HG02623 (cell line): ENCODE data around the gene OBSCN.

Experiments
- ATAC-seq: cut with Tn5 transposase; IDR thresholded peaks from one replicate; pipeline ENCODE4 v1.9.1; 2021; ENCODE audit warnings: moderate library complexity; ENCODE audit not compliant: unreplicated experiment

The OBSCN gene

DNA sequence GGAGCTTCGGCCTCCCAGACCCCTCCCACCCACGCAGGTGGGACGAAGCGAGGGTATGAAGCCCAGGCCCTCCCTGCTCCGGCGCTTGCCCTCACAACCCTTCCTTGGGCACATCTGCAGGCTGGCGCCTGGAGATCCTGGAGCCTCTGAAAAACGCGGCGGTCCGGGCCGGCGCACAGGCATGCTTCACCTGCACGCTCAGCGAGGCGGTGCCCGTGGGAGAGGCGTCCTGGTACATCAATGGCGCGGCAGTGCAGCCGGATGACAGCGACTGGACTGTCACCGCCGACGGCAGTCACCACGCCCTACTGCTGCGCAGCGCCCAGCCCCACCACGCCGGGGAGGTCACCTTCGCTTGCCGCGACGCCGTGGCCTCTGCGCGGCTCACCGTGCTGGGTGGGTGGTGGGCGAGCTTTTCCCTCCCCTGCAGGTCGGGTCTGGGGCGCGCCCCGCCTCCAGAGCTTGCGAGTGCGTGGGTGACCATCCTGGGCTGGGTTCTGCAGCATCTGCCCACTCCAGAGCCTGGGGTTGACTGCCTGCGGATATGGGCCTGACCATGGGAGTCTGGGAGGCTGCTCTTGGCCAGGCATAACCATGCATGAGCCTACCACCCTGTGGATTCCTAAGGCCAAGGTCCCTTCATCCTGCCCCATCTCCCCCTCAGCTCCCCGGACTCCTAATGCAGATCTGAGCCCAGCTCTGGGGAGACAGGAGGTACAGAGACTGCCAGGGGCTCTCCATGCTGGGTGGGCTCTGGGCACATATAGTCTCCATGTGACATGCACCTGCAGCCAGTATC, 108.9 kb downstream of the OBSCN start:
- no peak for ATAC-seq

DNA sequence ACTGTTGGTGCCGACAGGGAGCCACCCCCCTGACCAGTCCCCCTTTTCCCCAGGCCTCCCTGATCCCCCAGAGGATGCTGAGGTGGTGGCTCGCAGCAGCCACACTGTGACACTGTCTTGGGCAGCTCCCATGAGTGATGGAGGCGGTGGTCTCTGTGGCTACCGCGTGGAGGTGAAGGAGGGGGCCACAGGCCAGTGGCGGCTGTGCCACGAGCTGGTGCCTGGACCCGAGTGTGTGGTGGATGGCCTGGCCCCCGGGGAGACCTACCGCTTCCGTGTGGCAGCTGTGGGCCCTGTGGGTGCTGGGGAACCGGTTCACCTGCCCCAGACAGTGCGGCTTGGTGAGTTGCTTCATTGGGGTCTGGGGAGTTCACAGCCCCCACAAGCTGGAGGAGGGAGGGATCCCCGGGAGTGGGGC, 109.6 kb downstream of the OBSCN start:
- no peak for ATAC-seq

DNA sequence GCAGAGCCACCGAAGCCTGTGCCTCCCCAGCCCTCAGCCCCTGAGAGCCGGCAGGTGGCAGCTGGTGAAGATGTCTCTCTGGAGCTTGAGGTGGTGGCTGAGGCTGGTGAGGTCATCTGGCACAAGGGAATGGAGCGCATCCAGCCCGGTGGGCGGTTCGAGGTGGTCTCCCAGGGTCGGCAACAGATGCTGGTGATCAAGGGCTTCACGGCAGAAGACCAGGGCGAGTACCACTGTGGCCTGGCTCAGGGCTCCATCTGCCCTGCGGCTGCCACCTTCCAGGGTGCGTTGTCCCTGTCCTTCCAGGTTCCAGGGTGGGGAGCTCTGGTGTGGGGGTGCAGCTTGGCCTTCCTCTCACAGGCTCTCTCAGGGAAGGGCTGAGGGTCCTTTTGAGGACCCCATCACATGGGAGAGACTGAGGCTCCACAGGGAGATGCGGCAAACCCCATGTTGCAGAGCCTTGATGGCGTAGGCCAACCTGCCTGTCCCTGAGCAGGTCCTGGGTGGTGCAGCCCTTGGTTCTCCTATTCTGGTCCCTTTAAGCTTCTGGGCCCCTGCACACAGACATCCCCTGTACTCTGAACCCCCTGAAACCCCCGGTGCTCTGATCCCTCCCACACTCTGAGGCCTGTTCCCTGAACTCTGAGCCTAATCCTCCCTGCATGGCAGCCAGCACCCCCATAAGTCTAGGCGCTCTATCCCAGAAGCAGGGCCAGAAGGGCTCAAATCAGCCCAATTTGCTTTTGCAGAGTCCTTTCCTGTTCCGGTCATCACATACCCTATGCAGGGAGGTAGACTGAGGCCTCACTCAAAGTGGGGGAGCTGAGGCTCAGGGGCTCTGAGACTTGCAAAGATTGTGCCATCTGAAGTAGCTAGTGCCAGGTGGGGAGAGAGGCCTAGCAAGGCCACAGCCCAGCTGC, 110.3 kb downstream of the OBSCN start:
- ATAC-seq: no peak

DNA sequence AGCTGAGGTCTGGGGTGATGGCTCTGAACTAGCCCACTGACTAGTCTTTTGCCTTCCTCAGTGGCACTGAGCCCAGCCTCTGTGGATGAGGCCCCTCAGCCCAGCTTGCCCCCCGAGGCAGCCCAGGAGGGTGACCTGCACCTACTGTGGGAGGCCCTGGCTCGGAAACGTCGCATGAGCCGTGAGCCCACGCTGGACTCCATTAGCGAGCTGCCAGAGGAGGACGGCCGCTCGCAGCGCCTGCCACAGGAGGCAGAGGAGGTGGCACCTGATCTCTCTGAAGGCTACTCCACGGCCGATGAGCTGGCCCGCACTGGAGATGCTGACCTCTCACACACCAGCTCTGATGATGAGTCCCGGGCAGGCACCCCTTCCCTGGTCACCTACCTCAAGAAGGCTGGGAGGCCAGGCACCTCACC, 111.0 kb downstream of the OBSCN start:
- no peak for ATAC-seq

DNA sequence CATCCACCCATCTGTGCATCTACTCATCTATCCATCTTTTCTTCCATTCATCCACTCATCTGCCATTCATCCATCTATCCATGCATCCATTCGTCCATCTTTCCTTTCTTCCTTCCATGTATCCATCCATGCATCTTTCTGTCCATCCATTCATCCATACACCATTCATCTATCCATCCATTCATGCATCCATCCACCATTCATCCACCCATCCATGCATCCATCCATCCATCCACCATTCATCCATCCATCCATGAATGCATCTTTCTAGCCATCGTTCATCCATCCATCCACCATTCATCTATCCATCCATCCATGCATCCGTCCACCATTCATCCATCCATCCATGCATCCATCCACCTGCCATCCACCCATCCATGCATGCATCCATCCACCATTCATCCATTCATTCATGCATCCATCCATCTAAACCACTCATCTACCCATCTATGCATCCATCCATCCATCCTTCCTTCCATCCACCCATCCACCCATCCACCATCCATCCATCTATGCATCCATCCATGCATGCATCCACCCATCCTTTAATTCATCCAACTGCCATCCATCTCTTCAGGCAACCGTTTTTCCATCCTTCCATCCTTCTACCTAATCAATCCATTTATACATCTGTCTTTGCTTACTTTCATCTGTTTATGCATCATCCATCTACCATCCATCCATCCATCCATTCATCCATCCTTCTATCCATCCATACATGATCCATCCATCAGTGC, 111.7 kb downstream of the OBSCN start:
- no peak for ATAC-seq

DNA sequence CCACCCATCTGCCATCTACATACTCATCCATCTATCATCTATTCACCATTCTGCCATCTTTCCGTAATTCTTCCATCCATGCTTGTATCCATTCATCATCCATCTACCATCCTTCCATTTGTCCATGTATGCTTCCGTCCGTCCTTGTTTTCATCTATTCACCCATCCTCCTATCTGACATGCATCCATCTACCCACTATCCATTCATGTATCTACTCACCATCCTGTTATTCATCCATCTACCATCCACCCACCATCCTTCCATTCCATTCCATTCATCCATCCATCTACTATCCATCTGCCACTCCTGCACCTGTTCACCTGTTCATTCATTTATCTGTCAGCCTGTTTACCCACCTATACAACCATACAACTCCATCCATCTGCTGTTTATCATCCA, 112.5 kb downstream of the OBSCN start:
- no peak for ATAC-seq

DNA sequence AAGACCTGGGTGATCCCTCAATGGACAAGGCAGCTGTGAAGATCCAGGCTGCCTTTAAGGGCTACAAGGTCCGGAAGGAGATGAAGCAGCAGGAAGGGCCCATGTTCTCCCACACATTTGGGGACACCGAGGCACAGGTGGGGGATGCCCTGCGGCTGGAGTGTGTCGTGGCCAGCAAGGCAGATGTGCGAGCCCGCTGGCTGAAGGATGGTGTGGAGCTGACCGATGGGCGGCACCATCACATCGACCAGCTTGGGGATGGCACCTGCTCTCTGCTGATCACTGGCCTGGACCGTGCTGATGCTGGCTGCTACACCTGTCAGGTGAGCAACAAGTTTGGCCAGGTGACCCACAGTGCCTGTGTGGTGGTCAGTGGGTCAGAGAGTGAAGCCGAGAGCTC, 113.6 kb downstream of the OBSCN start:
- ATAC-seq: no peak

DNA sequence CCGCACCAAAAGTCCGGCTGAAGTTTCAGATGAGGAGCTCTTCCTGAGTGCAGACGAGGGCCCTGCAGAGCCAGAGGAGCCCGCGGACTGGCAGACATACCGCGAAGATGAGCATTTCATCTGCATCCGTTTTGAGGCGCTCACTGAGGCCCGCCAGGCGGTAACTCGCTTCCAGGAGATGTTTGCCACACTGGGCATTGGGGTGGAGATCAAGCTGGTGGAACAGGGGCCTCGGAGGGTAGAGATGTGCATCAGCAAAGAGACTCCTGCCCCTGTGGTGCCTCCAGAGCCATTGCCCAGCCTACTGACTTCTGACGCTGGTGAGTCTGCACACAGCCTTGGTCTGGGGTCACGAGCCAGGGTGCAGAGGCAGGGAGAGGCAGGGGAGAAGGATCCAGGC, 114.1 kb downstream of the OBSCN start:
- ATAC-seq: no peak

DNA sequence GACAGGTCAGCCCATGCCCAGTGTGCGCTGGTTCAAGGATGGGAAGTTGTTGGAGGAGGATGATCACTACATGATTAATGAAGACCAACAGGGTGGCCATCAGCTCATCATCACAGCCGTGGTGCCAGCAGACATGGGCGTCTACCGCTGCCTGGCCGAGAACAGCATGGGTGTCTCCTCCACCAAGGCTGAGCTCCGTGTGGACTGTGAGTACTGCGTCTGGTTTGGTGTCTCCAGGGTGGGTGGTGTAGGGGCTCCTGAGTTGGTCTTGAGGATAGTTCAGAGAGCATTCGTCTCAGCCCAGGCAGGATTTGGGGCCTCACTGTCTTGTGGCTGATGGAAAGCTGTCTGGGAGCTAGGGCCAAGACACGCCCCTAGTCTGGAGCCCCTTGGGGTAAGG, 115.6 kb downstream of the OBSCN start:
- ATAC-seq: no peak

DNA sequence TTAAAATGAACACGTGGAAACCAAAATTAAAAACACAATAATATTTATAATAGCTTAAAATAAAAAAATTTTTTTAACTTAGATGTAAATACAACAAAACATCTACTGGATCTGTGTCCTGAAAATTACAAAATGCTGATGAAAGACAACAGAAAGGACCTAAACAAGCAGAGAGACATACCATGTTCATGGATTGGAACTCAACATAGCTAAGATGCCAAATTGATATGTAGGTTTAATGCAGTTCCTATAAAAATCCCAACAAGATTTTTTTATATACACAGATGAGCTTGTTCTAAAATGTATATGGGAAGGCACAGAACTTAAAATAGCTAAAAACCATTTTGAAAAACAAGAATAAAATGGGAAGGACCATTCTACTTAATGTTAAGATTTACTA, 117.4 kb downstream of the OBSCN start:
- no peak for ATAC-seq

DNA sequence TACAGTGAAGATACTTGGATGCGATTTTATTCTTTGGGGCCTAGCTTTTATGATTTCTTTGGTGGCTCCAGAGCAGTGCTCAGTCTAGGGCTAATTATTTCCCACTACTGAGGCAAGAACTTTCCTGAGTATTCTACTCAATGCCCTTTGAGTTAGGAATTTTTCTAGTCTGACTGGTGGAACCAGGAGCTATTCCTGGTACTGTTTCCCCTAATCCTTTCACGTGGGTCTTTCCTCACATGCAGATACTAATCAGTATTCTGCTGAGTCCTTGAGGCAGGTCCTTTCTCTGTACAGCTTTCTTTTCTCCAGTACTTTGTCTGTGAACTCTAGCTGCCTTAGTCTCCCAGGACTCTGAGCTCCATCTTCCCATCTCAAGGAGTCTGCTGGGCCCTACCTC, 122.0 kb downstream of the OBSCN start:
- no peak for ATAC-seq

DNA sequence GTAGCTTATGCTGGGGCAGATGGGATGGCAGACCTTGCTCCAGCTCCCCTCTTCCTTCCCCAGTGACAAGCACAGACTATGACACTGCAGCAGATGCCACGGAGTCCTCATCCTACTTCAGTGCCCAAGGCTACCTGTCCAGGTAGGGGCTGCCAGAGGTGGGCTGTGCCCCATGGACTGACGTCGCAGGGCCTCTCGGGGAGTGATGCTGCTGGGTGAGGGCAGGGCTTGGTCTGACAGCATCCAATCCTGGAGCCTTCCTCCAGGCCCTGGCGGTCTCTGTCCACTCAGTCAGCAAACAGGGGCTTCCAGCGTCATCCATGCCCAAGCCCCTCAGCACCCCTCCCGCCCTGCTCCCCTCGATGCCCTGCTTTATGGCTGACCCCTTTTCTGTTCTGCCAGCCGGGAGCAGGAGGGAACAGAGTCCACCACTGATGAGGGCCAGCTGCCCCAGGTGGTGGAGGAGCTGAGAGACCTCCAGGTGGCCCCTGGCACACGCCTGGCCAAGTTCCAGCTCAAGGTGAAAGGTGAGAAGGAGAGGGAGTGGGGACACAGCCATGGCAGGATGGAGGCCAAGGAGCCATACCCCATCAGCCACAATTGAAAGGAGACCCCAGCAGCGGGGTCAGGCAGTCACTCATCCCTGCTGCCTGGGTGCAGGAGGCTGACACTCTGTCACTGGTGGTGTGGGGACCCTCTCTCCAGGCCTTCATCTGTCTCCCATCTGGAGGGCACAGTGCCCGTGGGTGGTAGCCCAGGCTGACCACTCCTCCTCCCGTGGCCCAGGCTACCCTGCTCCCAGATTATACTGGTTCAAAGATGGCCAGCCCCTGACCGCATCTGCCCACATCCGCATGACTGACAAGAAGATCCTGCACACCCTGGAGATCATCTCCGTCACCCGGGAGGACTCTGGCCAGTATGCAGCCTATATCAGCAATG, 125.2 kb downstream of the OBSCN start:
- no peak for ATAC-seq

DNA sequence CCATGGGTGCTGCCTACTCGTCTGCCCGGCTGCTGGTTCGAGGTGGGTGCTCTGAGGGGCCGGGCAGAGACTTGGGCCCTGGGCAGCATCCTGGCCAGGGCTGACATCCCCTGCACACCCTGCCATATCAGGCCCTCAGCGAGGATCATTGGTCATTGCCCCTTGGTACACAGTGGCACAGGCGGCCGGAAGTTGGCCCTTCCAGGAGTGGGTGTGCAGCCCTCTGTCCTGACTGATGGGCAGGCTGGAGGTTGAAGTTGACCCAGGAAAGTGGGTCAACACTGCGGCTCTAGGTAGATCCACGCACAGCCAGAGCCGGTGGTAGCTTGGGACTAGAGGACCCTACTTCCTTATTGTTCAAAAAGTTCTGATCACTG, 125.9 kb downstream of the OBSCN start:
- ATAC-seq: no peak

DNA sequence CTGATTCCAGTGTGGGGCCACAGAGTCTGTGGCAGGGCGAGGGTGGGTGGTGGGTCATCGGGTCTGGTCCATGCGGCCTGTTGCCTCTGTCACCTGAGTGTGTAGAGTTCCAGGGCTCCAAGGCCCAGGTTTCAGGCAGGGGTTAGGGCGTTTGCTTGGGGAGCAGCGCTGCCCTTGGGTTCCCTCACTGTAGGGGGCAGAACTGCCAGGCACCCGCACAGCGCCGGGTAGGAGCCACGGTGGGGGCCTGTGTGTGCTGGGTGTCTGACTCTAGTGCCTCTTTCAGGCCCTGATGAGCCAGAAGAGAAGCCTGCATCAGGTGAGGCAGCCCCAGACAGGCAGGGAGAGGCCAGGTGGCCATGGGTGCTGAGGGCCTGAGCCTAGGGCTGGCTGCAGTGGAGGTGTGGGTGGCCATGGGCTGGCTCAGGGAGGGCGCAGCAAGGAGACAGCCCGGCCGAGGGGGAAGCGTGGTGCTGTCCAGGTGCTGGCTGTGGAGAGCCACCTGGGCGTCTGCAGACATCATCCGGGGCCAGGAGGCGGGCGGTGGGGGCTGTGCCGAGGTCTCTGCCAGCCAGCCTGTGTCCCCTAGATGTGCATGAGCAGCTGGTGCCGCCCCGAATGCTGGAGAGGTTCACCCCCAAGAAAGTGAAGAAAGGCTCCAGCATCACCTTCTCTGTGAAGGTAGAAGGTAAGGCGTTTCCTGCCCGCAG, 126.5 kb downstream of the OBSCN start:
- no peak for ATAC-seq

DNA sequence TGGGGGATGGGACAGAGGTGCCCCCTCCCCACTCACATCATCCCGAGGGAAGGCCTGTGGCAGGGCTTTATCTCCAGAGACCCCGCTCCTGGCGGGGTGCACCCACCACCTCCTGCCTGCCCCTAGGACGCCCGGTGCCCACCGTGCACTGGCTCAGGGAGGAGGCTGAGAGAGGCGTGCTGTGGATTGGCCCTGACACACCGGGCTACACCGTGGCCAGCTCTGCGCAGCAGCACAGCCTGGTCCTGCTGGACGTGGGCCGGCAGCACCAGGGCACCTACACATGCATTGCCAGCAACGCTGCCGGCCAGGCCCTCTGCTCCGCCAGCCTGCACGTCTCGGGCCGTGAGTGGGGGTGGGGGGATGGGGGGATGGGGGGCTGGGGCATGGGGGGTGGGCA, 127.1 kb downstream of the OBSCN start:
- no peak for ATAC-seq

DNA sequence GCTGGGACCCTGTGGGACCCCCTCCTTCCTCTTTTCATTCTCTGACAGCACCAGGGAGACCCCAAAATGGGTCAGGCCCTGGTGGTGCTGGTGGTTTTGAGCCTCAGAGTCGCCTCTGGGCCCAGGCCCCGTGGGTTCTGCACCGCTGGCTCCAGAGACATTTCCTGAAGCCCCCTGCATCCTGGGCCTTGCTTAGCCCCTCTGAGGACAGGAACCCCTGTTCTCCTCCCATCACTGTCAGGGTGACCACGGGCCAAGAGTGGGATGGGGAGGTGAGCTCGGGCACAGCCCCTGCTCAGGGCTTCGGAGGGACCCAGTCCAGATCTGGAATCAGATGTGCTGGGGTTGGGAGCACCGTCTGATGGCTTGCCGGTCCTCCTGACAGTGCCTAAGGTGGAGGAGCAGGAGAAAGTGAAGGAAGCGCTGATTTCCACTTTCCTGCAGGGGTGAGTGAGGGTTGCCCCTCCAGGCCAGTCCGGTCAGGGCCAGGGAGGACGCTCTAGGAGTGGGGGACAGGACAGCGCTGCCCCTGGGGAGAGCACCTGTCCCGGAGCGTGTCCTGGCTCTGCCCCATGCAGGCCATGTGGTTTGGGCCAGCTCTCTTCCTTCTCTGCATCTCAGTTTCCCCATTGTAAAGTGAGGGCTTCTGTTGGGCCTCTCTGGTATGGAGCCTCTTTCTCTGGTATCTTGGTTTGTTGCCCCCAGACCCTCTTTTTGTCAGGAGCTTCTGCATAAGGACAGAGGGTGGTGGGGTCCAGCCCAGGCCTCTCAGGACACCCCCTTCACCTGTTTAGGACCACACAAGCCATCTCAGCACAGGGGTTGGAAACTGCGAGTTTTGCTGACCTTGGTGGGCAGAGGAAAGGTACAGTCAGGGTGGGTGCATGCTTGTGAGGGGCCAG, 127.8 kb downstream of the OBSCN start:
- no peak for ATAC-seq

DNA sequence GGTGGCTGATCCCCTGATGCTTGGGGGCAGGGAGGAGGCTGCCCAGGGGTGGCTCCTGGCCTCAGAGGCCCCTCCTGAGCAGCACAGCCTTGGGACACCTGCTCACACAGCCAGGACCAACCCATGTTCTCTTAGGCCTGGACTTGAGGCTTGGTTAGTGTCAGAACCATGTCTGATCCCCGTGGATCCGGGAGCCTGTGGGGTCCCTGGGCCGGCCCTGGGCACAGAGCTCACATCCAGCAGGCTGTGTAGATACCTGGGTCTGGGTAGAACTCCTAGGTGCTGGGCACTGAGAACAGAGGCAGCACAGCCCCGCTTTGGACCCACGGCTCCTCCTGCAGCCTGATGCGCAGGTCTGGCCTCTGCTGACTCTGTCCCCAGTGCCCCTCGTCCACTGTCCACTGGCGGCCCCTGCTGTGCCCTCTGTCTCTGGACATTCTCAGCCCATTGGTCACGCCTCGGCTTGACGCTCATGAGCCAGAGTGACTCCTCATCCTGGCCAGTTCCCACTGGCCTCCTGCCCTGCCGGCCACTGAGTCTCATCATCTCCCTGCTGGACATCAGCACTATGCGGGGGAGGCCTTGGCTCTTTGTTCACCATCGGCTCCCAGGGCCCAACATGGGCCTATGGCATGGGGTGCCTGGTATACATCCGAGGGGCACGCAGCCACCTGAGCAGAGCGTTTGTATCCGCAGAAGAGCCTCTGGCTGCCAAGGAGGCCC, 128.6 kb downstream of the OBSCN start:
- no peak for ATAC-seq

DNA sequence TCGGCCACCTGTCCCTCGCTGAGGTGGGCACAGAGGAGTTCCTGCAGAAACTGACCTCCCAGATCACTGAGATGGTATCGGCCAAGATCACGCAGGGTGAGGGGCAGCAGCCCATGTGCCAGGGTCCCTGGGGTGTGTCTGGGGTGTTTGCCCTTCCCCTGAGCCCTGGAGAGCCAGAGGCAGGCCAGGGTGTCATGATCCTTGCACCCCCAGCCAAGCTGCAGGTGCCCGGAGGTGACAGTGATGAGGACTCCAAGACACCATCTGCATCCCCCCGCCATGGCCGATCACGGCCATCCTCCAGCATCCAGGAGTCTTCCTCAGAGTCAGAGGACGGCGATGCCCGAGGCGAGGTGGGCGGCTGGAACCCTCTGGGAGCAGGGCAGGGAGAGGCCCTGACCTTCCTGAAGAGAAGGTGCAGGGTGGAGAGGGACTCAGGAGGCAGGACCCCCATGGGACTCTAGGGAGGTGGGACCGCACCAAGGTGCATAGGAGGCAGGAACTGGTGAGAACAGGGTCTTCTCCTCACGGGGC, 129.3 kb downstream of the OBSCN start:
- no peak for ATAC-seq
